HEK293 (cell line): ENCODE measurements around the gene HTN1.

Experiments used
- CTCF ChIA-PET: fragments of 350-600 bp; formaldehyde crosslinking; extraction: SDS; loops from one replicate; lab custom pipeline; 2021; ENCODE audit warnings: antibody characterized with exemption; lab: Yijun Ruan, JAX
- POLR2A ChIA-PET: fragments of 300-600 bp; formaldehyde crosslinking; extraction: SDS; loops from one replicate; lab custom pipeline; 2020; ENCODE audit warnings: antibody characterized with exemption, inconsistent platforms; lab: Yijun Ruan, JAX
- H3K27ac ChIP-seq: fragments of 200-500 bp; sonication (Bioruptor generic); 2 replicates; pipeline ENCODE4 v1.5.1; 2014; ENCODE audit warnings: low read depth, low read length, control low read depth, inconsistent platforms; ENCODE audit errors: extremely low read depth
- H3K36me3 ChIP-seq, 2 experiments: fragments of 200-500 bp in 1 of 2; sonication (Bioruptor generic) in 1 of 2; 1 replicate in 1 of 2; 2 replicates in 1 of 2; pipeline ENCODE4 v1.5.1; 2014 to 2017; ENCODE audit warnings: inconsistent platforms in 2 of 2, low read length in 2 of 2; ENCODE audit not compliant: control insufficient read depth in 2 of 2, insufficient read depth in 1 of 2
- H3K4me1 ChIP-seq: fragments of 200-500 bp; sonication (Bioruptor generic); 2 replicates; pipeline ENCODE4 v1.5.1; 2014; ENCODE audit warnings: mild to moderate bottlenecking, low read length, inconsistent platforms; ENCODE audit not compliant: control insufficient read depth, insufficient read depth
- H3K4me3 ChIP-seq: 2 replicates; pipeline ENCODE4 v1.5.1; 2011; ENCODE audit warnings: low read depth, mild to moderate bottlenecking, control low read depth, low read length, moderate library complexity
- H3K9me3 ChIP-seq: fragments of 200-500 bp; sonication (Bioruptor generic); 2 replicates; pipeline ENCODE4 v1.5.1; 2014; ENCODE audit warnings: low read depth, low read length, inconsistent platforms; ENCODE audit not compliant: control insufficient read depth, insufficient read depth
- SCRT2 ChIP-seq: fragments of 450-650 bp; formaldehyde crosslinking; IDR thresholded peaks from 2 replicates; pipeline ENCODE4 v1.5.1; 2016; ENCODE audit warnings: missing biosample characterization, missing genetic modification characterization
- SP3 ChIP-seq: fragments of 450-650 bp; formaldehyde crosslinking; IDR thresholded peaks from 2 replicates; pipeline ENCODE4 v1.5.1; 2016; ENCODE audit warnings: missing biosample characterization, missing genetic modification characterization
- ZBTB7A ChIP-seq: fragments of 450-650 bp; formaldehyde crosslinking; IDR thresholded peaks from 2 replicates; pipeline ENCODE4 v1.5.1; 2016; ENCODE audit warnings: low read depth, missing biosample characterization, missing genetic modification characterization
- ZNF169 ChIP-seq: fragments of 450-650 bp; formaldehyde crosslinking; IDR thresholded peaks from 2 replicates; pipeline ENCODE4 v1.5.1; 2016; ENCODE audit warnings: missing biosample characterization, missing genetic modification characterization
- ZNF214 ChIP-seq: fragments of 450-650 bp; formaldehyde crosslinking; IDR thresholded peaks from 2 replicates; pipeline ENCODE4 v1.5.1; 2017; ENCODE audit warnings: missing biosample characterization, mild to moderate bottlenecking, missing genetic modification characterization, borderline replicate concordance
- ZNF324 ChIP-seq: fragments of 450-650 bp; formaldehyde crosslinking; IDR thresholded peaks from 2 replicates; pipeline ENCODE4 v1.5.1; 2016; ENCODE audit warnings: missing biosample characterization, missing genetic modification characterization
- ZNF354C ChIP-seq: fragments of 450-650 bp; formaldehyde crosslinking; IDR thresholded peaks from 2 replicates; pipeline ENCODE4 v1.5.1; 2016; ENCODE audit warnings: missing biosample characterization, missing genetic modification characterization, low read depth, borderline replicate concordance
- ZNF514 ChIP-seq: fragments of 450-650 bp; formaldehyde crosslinking; IDR thresholded peaks from 2 replicates; pipeline ENCODE4 v1.5.1; 2016; ENCODE audit warnings: missing biosample characterization, missing genetic modification characterization
- ZNF530 ChIP-seq: fragments of 450-650 bp; formaldehyde crosslinking; IDR thresholded peaks from 2 replicates; pipeline ENCODE4 v1.5.1; 2016; ENCODE audit warnings: low read depth, missing biosample characterization, missing genetic modification characterization
- ZNF549 ChIP-seq: fragments of 450-650 bp; IDR thresholded peaks from 2 replicates; pipeline ENCODE4 v1.5.1; 2018; ENCODE audit warnings: missing biosample characterization, missing genetic modification characterization, mild to moderate bottlenecking, inconsistent platforms, moderate library complexity
- ZNF654 ChIP-seq: fragments of 450-650 bp; formaldehyde crosslinking; IDR thresholded peaks from 2 replicates; pipeline ENCODE4 v1.5.1; 2016; ENCODE audit warnings: low read depth, missing biosample characterization, missing genetic modification characterization
- ZNF658 ChIP-seq: fragments of 450-650 bp; formaldehyde crosslinking; IDR thresholded peaks from 2 replicates; pipeline ENCODE4; 2016; ENCODE audit warnings: missing biosample characterization, missing genetic modification characterization
- ZNF660 ChIP-seq: fragments of 450-650 bp; IDR thresholded peaks from 2 replicates; pipeline ENCODE4 v1.5.1; 2018; ENCODE audit warnings: missing biosample characterization, mild to moderate bottlenecking, missing genetic modification characterization
- ZNF677 ChIP-seq: fragments of 450-650 bp; IDR thresholded peaks from 2 replicates; pipeline ENCODE4 v1.5.0; 2018; ENCODE audit warnings: missing biosample characterization, mild to moderate bottlenecking, missing genetic modification characterization, moderate library complexity
- ZNF768 ChIP-seq: fragments of 450-650 bp; formaldehyde crosslinking; IDR thresholded peaks from 2 replicates; pipeline ENCODE4 v1.5.1; 2018; ENCODE audit warnings: missing biosample characterization, mild to moderate bottlenecking, missing genetic modification characterization
- ZXDB ChIP-seq: fragments of 450-650 bp; formaldehyde crosslinking; IDR thresholded peaks from 2 replicates; pipeline ENCODE4 v1.5.1; 2016; ENCODE audit warnings: missing biosample characterization, missing genetic modification characterization
- TF ChIP-seq, protein P1 (sequence below): fragments of 450-650 bp; formaldehyde crosslinking; IDR thresholded peaks from 2 replicates; pipeline ENCODE4 v1.5.1; 2016; ENCODE audit warnings: missing biosample characterization, missing genetic modification characterization
- TF ChIP-seq, protein P2 (sequence below): fragments of 450-650 bp; formaldehyde crosslinking; IDR thresholded peaks from 2 replicates; pipeline ENCODE4 v1.5.1; 2017; ENCODE audit warnings: missing biosample characterization, missing genetic modification characterization
- TF ChIP-seq, protein P3 (sequence below): fragments of 450-650 bp; formaldehyde crosslinking; IDR thresholded peaks from 2 replicates; pipeline ENCODE4 v1.5.1; 2016; ENCODE audit warnings: missing biosample characterization, missing genetic modification characterization
- TF ChIP-seq, protein P4 (sequence below): fragments of 450-650 bp; formaldehyde crosslinking; IDR thresholded peaks from 2 replicates; pipeline ENCODE4 v1.5.1; 2016; ENCODE audit warnings: missing biosample characterization, missing genetic modification characterization, low read depth

The HTN1 gene

DNA sequence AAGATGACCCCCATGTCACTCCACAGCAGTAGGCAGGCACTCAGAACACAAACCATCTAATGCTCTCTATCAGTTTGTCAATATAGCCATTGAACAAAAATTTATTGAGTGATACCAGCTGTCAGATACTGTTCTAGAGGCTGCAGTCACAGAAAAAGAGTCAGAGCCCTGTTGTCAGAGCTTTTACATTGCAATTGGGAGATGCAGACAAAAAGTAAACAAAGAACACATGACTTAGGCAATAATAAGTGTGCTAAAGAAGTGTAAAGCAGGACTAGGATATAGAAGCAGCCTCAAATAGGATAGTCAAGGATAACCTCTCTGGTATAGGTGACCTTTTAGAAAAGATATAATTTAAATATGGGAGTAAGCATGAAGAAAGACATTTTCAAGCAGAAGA, 8.9 kb downstream of the HTN1 start:
- CTCF ChIA-PET = no interaction called here
- TF ChIP-seq ZNF354C (tag by site-specific recombination) = no peak
- no peak for TF ChIP-seq ZNF324 (tag by site-specific recombination)
- TF ChIP-seq, protein P1, sequence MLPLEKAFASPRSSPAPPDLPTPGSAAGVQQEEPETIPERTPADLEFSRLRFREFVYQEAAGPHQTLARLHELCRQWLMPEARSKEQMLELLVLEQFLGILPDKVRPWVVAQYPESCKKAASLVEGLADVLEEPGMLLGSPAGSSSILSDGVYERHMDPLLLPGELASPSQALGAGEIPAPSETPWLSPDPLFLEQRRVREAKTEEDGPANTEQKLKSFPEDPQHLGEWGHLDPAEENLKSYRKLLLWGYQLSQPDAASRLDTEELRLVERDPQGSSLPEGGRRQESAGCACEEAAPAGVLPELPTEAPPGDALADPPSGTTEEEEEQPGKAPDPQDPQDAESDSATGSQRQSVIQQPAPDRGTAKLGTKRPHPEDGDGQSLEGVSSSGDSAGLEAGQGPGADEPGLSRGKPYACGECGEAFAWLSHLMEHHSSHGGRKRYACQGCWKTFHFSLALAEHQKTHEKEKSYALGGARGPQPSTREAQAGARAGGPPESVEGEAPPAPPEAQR = no peak
- TF ChIP-seq ZNF768 (tag by site-specific recombination) = no peak
- TF ChIP-seq SP3 (tag by site-specific recombination) = no peak
- POLR2A ChIA-PET = no interaction called here

DNA sequence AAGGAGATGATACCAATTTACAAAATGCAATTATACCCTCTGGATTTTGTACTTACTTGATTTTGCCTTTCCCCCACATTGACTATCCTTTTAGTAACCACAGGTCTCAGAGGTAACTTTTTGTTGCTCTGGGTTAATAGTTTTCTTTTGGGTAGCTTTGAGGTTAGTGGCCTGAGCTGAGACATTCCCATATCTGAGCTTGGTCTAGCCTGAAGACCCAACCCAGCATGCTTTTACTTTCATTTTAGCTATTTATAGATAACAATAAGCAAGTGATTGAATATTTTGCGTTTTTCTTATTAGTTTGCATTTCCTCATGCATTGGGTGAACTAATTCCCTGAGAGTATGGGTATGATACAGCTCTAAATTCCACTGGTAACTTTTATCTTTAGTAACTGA, 11.8 kb downstream of the HTN1 start:
- POLR2A ChIA-PET = no interaction called here
- H3K27ac ChIP-seq = no peak overlapping the region
- no peaks in the 10 kb centered on the region for H3K36me3 ChIP-seq
- CTCF ChIA-PET = interaction anchor here (0.7 kb wide), 1 partner anchor 470 kb away, joined by 3 read pairs; no protein-coding TSS in a partner anchor
- no peaks in the 10 kb centered on the region for H3K9me3 ChIP-seq
- H3K4me1 ChIP-seq = no peaks in the 10 kb centered on the region
- H3K4me3 ChIP-seq = no peak overlapping the region
- no peak for TF ChIP-seq ZNF549 (tag by site-specific recombination)
- no peak for TF ChIP-seq ZNF677 (tag by site-specific recombination)
- no peak for TF ChIP-seq SCRT2
- TF ChIP-seq ZXDB (tag by site-specific recombination) = no peak
- TF ChIP-seq, protein P2, sequence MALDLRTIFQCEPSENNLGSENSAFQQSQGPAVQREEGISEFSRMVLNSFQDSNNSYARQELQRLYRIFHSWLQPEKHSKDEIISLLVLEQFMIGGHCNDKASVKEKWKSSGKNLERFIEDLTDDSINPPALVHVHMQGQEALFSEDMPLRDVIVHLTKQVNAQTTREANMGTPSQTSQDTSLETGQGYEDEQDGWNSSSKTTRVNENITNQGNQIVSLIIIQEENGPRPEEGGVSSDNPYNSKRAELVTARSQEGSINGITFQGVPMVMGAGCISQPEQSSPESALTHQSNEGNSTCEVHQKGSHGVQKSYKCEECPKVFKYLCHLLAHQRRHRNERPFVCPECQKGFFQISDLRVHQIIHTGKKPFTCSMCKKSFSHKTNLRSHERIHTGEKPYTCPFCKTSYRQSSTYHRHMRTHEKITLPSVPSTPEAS = no peak
- TF ChIP-seq ZNF658 = no peak
- no peak for TF ChIP-seq ZNF660 (tag by site-specific recombination)
- TF ChIP-seq ZNF654 (tag by site-specific recombination) = no peak
- no peak for TF ChIP-seq ZNF214 (tag by site-specific recombination)
- TF ChIP-seq, protein P3, sequence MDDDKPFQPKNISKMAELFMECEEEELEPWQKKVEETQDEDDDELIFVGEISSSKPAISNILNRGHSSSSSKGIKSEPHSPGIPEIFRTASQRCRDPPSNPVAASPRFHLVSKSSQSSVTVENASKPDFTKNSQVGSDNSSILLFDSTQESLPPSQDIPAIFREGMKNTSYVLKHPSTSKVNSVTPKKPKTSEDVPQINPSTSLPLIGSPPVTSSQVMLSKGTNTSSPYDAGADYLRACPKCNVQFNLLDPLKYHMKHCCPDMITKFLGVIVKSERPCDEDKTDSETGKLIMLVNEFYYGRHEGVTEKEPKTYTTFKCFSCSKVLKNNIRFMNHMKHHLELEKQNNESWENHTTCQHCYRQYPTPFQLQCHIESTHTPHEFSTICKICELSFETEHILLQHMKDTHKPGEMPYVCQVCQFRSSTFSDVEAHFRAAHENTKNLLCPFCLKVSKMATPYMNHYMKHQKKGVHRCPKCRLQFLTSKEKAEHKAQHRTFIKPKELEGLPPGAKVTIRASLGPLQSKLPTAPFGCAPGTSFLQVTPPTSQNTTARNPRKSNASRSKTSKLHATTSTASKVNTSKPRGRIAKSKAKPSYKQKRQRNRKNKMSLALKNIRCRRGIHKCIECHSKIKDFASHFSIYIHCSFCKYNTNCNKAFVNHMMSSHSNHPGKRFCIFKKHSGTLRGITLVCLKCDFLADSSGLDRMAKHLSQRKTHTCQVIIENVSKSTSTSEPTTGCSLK (tag by site-specific recombination) = no peak
- TF ChIP-seq ZBTB7A (tag by site-specific recombination) = no peak
- no peak for TF ChIP-seq ZNF169 (tag by site-specific recombination)
- TF ChIP-seq ZNF530 (tag by site-specific recombination) = no peak
- TF ChIP-seq, protein P4, sequence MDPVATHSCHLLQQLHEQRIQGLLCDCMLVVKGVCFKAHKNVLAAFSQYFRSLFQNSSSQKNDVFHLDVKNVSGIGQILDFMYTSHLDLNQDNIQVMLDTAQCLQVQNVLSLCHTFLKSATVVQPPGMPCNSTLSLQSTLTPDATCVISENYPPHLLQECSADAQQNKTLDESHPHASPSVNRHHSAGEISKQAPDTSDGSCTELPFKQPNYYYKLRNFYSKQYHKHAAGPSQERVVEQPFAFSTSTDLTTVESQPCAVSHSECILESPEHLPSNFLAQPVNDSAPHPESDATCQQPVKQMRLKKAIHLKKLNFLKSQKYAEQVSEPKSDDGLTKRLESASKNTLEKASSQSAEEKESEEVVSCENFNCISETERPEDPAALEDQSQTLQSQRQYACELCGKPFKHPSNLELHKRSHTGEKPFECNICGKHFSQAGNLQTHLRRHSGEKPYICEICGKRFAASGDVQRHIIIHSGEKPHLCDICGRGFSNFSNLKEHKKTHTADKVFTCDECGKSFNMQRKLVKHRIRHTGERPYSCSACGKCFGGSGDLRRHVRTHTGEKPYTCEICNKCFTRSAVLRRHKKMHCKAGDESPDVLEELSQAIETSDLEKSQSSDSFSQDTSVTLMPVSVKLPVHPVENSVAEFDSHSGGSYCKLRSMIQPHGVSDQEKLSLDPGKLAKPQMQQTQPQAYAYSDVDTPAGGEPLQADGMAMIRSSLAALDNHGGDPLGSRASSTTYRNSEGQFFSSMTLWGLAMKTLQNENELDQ (tag by site-specific recombination) = no peak
- TF ChIP-seq ZNF324 (tag by site-specific recombination) = no peak
- no peak for TF ChIP-seq ZNF514 (tag by site-specific recombination)

More for the DNA sequence above, 8.9 kb downstream of the HTN1 start:
- Histone ChIP-seq H3K27ac (no peak overlapping the region), H3K4me3 (no peak overlapping the region), H3K4me1 (no peaks in the 10 kb centered on the region), H3K36me3 (no peaks in the 10 kb centered on the region), H3K9me3 (no peaks in the 10 kb centered on the region)
